ENCODE data around the gene LGALS3BP. TPM values are rescaled to one million over a fixed set of nuclear protein-coding genes. Genes with fewer than 3 reads are reported as not detected.

Gene LGALS3BP
- total RNA-seq, 4 donors from 2014 or later: 191 to 392 (median 296) TPM

DNA sequence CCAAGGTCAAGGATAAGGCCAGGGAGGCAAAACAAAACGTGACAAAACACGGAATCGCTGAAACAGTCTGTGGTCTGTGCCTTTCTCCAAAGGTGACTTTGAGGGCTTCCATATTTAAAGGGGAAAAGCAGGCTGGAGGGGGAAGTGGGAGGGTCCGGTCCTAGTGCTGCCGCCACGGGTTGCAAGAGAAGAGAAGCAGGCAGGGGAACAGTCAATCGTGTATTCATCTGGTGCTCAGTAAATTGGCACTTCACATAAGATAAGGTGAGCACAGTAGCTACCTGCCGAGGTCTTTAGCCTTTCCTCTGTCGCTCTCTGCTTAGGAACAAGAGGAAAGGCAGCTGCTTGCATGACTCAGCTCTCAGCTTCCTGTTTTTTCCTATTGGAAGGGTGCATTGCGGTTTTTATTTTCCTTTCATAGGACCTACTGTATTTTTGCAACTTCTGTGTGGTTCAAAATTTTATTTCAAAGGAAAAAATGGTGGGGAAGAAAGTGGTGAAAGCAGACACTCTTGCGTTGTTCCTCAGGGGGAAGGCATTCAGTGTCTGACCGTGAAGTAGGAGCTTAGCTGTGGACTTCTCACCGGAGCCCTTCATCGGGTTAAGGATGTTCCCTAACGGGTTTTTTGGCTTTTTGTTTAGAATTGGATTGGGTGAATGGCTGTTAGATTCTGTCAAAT, 7.1 kb upstream of the LGALS3BP start:
- Histone ChIP-seq H3K36me3 (peaks cover 0 to 20% (median 7%) of the 10 kb centered on the region in 3 donors), H3K27me3 (no peaks in the 10 kb centered on the region), H3K27ac (peak overlapping the region in 3 of 4 donors; percentile 44 to 84 (median 69)), H3K9me3 (no peaks in the 10 kb centered on the region), H3K4me3 (peak overlapping the region in 3 of 4 donors; percentile 18 to 36 (median 25)), H3K4me1 (peaks cover 0 to 30% (median 15%) of the 10 kb centered on the region in 4 donors)
- 14 to 17% methylated on average over 15 of the region's 15 CpGs for WGBS, 2 donors
- peak in 1 of 2 donors; percentile 32 for DNase-seq (ENCODE audit: low spot score in 2 of 2)
- TF ChIP-seq, protein P1, sequence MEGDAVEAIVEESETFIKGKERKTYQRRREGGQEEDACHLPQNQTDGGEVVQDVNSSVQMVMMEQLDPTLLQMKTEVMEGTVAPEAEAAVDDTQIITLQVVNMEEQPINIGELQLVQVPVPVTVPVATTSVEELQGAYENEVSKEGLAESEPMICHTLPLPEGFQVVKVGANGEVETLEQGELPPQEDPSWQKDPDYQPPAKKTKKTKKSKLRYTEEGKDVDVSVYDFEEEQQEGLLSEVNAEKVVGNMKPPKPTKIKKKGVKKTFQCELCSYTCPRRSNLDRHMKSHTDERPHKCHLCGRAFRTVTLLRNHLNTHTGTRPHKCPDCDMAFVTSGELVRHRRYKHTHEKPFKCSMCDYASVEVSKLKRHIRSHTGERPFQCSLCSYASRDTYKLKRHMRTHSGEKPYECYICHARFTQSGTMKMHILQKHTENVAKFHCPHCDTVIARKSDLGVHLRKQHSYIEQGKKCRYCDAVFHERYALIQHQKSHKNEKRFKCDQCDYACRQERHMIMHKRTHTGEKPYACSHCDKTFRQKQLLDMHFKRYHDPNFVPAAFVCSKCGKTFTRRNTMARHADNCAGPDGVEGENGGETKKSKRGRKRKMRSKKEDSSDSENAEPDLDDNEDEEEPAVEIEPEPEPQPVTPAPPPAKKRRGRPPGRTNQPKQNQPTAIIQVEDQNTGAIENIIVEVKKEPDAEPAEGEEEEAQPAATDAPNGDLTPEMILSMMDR (IDR thresholded peaks at IDR 0.05): no peak
- TF ChIP-seq EP300 (IDR thresholded peaks at IDR 0.05): peak in 1 of 2 donors; percentile 53

DNA sequence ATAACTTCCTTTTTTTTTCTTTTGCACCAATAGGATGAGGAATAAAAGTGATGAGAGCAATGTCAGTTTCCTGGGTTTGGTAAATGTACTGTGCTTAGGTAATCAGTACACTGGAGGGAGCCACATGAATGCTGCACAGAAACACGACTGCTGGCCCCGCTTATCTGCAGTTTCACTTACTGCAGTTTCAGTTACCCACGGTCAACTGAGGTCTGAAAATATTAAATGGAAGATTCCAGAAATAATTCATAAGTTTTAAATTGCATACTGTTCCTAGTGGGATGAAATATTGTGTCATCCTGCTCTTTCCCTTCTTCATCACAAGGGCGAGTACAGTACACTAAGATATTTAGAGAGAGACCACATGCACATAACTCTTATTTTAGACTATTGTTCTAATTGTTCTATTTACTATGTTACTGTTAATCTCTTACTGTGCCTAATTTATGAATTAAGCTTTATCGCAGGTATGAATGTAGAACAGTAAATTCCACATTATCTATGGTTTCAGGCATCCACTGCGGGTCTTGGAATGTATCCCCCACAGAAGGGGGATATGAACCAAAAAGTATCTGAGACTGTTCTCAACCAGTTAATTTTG, 6.4 kb upstream of the LGALS3BP start:
- H3K27ac ChIP-seq: peak overlapping the region in 3 of 4 donors; percentile 45 to 84 (median 69)
- H3K36me3 ChIP-seq: peaks cover 0 to 14% (median 3%) of the 10 kb centered on the region in 3 donors
- no peaks in the 10 kb centered on the region for H3K27me3 ChIP-seq
- DNase-seq (ENCODE audit: low spot score in 2 of 2): no peak
- peaks cover 0 to 30% (median 15%) of the 10 kb centered on the region in 4 donors for H3K4me1 ChIP-seq
- TF ChIP-seq, protein P1 (IDR thresholded peaks at IDR 0.05): peak; percentile 19 to 49 (median 28)
- TF ChIP-seq POLR2A (IDR thresholded peaks at IDR 0.05) (no peak), EP300 (IDR thresholded peaks at IDR 0.05) (peak in 1 of 2 donors; percentile 36)
- H3K4me3 ChIP-seq: peak overlapping the region in 2 of 4 donors; percentile 25 to 36
- no peaks in the 10 kb centered on the region for H3K9me3 ChIP-seq
- 19 to 24% methylated on average over 6 of the region's 6 CpGs for WGBS, 2 donors

DNA sequence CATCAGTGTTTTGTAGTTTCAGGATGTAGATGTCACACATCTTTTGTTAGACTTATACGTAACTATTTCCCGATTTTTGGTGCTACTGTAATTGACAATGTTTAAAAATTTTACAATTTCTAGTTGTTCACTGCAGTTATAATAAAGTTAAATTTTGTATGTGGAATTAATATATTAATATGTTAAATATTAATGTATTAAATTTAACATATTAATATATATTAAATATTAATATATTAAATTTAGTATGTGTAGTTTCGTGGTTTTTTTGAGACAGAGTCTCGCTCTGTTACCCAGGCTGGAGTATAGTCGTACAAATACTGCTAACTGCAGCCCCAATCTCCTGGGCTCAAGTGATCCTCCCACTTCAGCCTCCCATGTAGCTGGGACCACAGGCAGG, 5.7 kb upstream of the LGALS3BP start:
- H3K36me3 ChIP-seq: peaks cover 0 to 6% (median 0%) of the 10 kb centered on the region in 3 donors
- peak overlapping the region in 3 of 4 donors; percentile 45 to 84 (median 69) for H3K27ac ChIP-seq
- DNase-seq (ENCODE audit: low spot score in 2 of 2): no peak
- no peaks in the 10 kb centered on the region for H3K9me3 ChIP-seq
- WGBS, 2 donors: 93 to 95% methylated on average over 5 of the region's 5 CpGs
- H3K4me1 ChIP-seq: peaks cover 0 to 33% (median 16%) of the 10 kb centered on the region in 4 donors
- TF ChIP-seq EP300 (IDR thresholded peaks at IDR 0.05) (no peak), POLR2A (IDR thresholded peaks at IDR 0.05) (no peak)
- TF ChIP-seq, protein P1 (IDR thresholded peaks at IDR 0.05): no peak
- H3K27me3 ChIP-seq: no peaks in the 10 kb centered on the region
- H3K4me3 ChIP-seq: peak overlapping the region in 1 of 4 donors; percentile 11

DNA sequence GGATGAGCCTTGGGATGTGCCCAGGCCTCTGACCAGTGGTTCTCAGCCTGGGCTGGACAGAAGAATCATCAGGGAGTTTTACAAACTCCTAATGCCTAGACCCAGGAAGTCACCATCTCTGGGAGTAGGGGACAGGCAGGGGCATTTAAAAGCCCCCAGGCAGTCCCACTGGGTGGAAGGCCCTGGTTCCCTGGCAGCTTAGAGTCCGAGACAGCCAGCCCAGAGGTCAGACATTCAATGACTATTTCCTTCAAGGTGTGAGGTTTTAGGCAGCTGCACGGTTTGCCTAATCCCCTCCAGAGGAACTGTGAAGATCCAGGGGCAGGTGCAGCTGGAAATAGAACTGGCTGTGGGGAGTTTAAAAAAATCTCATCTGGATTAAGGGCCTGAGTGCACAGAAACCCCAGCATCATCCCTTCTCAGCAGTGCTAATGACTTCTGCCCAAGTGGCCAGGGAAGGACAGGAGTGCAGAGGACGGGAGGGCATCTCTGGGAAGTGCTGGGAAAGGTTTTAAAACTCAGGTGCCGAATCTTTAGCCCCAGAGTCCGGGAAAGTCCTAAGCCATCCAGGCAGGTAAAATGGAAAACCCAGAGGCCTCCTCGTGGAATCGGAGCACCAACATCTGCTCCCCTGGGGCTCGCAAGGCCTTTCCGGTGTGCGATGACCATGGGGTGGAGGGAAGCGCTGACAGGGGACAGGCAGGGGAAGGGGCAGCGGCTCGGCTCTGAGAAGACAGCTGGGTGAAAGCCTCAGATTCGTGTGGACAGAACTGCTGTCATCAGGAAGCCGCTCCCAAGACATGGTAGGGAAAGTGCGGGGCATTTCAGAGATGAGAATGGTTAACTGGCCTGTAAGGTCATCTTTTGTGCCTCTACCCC, 1.5 kb upstream of the LGALS3BP start:
- WGBS, 2 donors: 68 to 79% methylated on average over 16 of the region's 16 CpGs
- no peak for DNase-seq (ENCODE audit: low spot score in 2 of 2)
- TF ChIP-seq POLR2A (IDR thresholded peaks at IDR 0.05) (no peak), EP300 (IDR thresholded peaks at IDR 0.05) (no peak)
- TF ChIP-seq, protein P1 (IDR thresholded peaks at IDR 0.05): no peak
- H3K27me3 ChIP-seq: no peaks in the 10 kb centered on the region
- H3K4me1 ChIP-seq: peaks cover 0 to 54% (median 43%) of the 10 kb centered on the region in 4 donors
- H3K27ac ChIP-seq: peak overlapping the region in 2 of 4 donors; percentile 83 to 90
- H3K36me3 ChIP-seq: no peaks in the 10 kb centered on the region
- H3K9me3 ChIP-seq: no peaks in the 10 kb centered on the region
- no peak overlapping the region for H3K4me3 ChIP-seq

Data from tibial nerve (tissue), 4 donors.